ENCODE measurements around the gene TMC6.

The TMC6 gene

DNA sequence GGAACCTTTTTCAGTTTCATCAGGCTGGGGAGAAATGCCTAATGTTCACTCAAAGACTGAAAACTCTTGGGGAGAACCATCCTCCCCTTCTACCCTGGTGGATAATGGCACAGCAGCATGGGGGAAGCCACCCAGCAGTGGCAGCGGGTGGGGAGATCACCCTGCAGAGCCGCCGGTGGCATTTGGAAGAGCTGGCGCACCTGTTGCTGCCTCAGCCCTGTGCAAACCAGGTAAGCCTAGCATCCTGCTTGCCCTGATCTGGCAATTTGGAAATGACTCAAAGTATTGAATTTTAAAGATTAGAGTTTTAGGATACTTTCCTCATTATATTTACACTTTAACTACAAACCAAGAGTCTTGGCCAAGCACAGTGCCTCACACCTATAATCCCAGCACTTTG lies 63.8 kb downstream of the TMC6 start:
- in situ Hi-C loops (cut with HindIII; ENCODE audit: low pct_ligation_motif_present, low sequenced_read_pairs): no loop called here
- no peak for TF ChIP-seq CTCF (IDR thresholded peaks at IDR 0.05; ENCODE audit: low read depth, low read length, missing control alignments)
- Histone ChIP-seq H3K4me3 (ENCODE audit: low read depth, low read length) (no peak overlapping the region), H3K27me3 (replicated peaks) (no peaks in the 10 kb centered on the region), H3K36me3 (replicated peaks) (no peaks in the 10 kb centered on the region), H3K27ac (no peak overlapping the region)
- DNase-seq: no peak

- Histone ChIP-seq H3K27ac (no peak overlapping the region), H3K36me3 (replicated peaks) (no peaks in the 10 kb centered on the region), H3K27me3 (replicated peaks) (no peaks in the 10 kb centered on the region), H3K4me3 (ENCODE audit: low read depth, low read length) (no peak overlapping the region)
- in situ Hi-C loops (cut with HindIII; ENCODE audit: low pct_ligation_motif_present, low sequenced_read_pairs): no loop called here
- TF ChIP-seq CTCF (IDR thresholded peaks at IDR 0.05; ENCODE audit: low read depth, low read length, missing control alignments): no peak
- DNase-seq: no peak
Measured at GRCh38 chr17:78063489-78063888, 65.1 kb downstream of the TMC6 start.

GRCh38 chr17:78062596-78062995 lies 66.0 kb downstream of the TMC6 start:
- no peak overlapping the region for H3K27ac ChIP-seq
- no peak overlapping the region for H3K4me3 ChIP-seq (ENCODE audit: low read depth, low read length)
- no peaks in the 10 kb centered on the region for H3K27me3 ChIP-seq (replicated peaks)
- H3K36me3 ChIP-seq (replicated peaks): no peaks in the 10 kb centered on the region
- no peak for DNase-seq
- TF ChIP-seq CTCF (IDR thresholded peaks at IDR 0.05; ENCODE audit: low read depth, low read length, missing control alignments): no peak
- in situ Hi-C loops (cut with HindIII; ENCODE audit: low pct_ligation_motif_present, low sequenced_read_pairs): no loop called here
